ENCODE data around the gene HMGB2.

DNA sequence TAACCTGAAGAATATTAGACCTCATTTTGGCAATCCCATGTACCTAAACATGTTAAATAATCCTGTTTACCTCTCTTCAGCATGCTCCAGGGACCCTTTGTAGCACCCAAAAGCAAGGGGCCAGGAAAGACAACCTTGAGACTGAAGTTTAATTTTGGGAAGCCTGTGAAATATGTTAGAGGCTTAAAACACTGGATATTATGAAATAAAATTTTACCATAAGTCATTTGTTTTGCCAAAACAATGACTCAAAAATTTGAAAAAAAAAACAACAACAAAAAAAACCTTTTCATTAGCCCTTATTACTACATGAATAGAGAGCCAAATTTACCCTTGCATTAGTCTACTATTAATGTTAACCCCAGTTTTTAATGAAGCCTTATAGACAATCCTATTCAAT, 49.7 kb downstream of the HMGB2 start:
- TF ChIP-seq, protein P1, sequence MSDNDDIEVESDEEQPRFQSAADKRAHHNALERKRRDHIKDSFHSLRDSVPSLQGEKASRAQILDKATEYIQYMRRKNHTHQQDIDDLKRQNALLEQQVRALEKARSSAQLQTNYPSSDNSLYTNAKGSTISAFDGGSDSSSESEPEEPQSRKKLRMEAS (IDR thresholded peaks at IDR 0.05; ENCODE audit: low read depth, low read length) = no peak
- TF ChIP-seq, protein P2, sequence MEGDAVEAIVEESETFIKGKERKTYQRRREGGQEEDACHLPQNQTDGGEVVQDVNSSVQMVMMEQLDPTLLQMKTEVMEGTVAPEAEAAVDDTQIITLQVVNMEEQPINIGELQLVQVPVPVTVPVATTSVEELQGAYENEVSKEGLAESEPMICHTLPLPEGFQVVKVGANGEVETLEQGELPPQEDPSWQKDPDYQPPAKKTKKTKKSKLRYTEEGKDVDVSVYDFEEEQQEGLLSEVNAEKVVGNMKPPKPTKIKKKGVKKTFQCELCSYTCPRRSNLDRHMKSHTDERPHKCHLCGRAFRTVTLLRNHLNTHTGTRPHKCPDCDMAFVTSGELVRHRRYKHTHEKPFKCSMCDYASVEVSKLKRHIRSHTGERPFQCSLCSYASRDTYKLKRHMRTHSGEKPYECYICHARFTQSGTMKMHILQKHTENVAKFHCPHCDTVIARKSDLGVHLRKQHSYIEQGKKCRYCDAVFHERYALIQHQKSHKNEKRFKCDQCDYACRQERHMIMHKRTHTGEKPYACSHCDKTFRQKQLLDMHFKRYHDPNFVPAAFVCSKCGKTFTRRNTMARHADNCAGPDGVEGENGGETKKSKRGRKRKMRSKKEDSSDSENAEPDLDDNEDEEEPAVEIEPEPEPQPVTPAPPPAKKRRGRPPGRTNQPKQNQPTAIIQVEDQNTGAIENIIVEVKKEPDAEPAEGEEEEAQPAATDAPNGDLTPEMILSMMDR (IDR thresholded peaks at IDR 0.05; ENCODE audit: low read depth, low read length) = no peak
